Islet of Langerhans (tissue), 1 donor: ENCODE data around the gene STYX.

Experiments used
- FAIRE-seq: peaks from one replicate; lab custom pipeline; 2011; peaks lifted over from hg19 to GRCh38; lab: Jason Lieb, UNC

Gene STYX

GRCh38 chr14:52790756-52791222 lies 60.8 kb downstream of the STYX start:
- no peak for FAIRE-seq

GRCh38 chr14:52791223-52792096 lies 61.5 kb downstream of the STYX start, which contains the start of gene GNPNAT1:
Gene GNPNAT1 (minus strand): TSS chr14:52791607. CDS start chr14:52784650, 6,957 bp downstream.
- no peak for FAIRE-seq

GRCh38 chr14:52792097-52792415 lies 62.1 kb downstream of the STYX start:
- FAIRE-seq, result no peak

- FAIRE-seq, result no peak
Observed at GRCh38 chr14:52793061-52793460, 63.1 kb downstream of the STYX start.

- no peak for FAIRE-seq
Observed at GRCh38 chr14:52797653-52798052, 67.7 kb downstream of the STYX start.

- FAIRE-seq, result no peak
Observed at GRCh38 chr14:52798826-52799225, 68.9 kb downstream of the STYX start.

- no peak for FAIRE-seq
Observed at GRCh38 chr14:52801014-52801712, 71.2 kb downstream of the STYX start.

GRCh38 chr14:52802597-52802996 lies 72.6 kb downstream of the STYX start:
- FAIRE-seq, result no peak

- no peak for FAIRE-seq
Observed at GRCh38 chr14:52806115-52806514, 76.1 kb downstream of the STYX start.

- no peak for FAIRE-seq
Observed at GRCh38 chr14:52808101-52808500, 78.1 kb downstream of the STYX start.

GRCh38 chr14:52821805-52822250 lies 91.9 kb downstream of the STYX start:
- FAIRE-seq, result no peak

- FAIRE-seq, result no peak
Observed at GRCh38 chr14:52824462-52824861, 94.5 kb downstream of the STYX start.
